CD14-positive monocyte (primary cell): ENCODE data around the gene CNP. TPM values are rescaled to one million over a fixed set of nuclear protein-coding genes. Genes with fewer than 3 reads are reported as not detected.

Experiments used
- DNase-seq, 3 donors: peaks; one replicate each; pipeline ENCODE4 v3.0.0-alpha.2; 2011 to 2022
- H2AFZ ChIP-seq: 2 replicates; pipeline ENCODE4 v1.6.0; 2012; ENCODE audit warnings: mild to moderate bottlenecking, low read depth, low read length, inconsistent platforms; ENCODE audit not compliant: insufficient read depth, poor library complexity, severe bottlenecking
- H3K27ac ChIP-seq, 2 donors: 1 replicate in 1 of 2; 2 replicates in 1 of 2; pipeline ENCODE4 v1.5.1; 2012 to 2013; ENCODE audit warnings: low read length in 2 of 2, control low read depth in 1 of 2, inconsistent platforms in 1 of 2, low read depth in 1 of 2, mild to moderate bottlenecking in 1 of 2
- H3K27me3 ChIP-seq, 2 donors: one replicate each; pipeline versions ENCODE4 v1.6.0 to v1.6.1; 2011 to 2013; ENCODE audit warnings: low read length in 2 of 2; ENCODE audit not compliant: control insufficient read depth in 2 of 2, insufficient read depth in 2 of 2
- H3K36me3 ChIP-seq, 2 donors: replicated peaks in 1 of 2; 1 replicate in 1 of 2; 2 replicates in 1 of 2; pipeline versions ENCODE4 v1.5.1 to v1.6.1; 2012 to 2013; ENCODE audit warnings: low read length in 2 of 2, control low read depth in 1 of 2, inconsistent platforms in 1 of 2, mild to moderate bottlenecking in 1 of 2; ENCODE audit not compliant: insufficient read depth in 2 of 2, control insufficient read depth in 1 of 2
- H3K4me1 ChIP-seq, 2 donors: 1 replicate in 1 of 2; 2 replicates in 1 of 2; pipeline versions ENCODE4 v1.5.1 to v1.6.1; 2012 to 2013; ENCODE audit warnings: low read length in 2 of 2, control low read depth in 1 of 2, inconsistent platforms in 1 of 2, mild to moderate bottlenecking in 1 of 2, moderate library complexity in 1 of 2; ENCODE audit not compliant: insufficient read depth in 2 of 2, control insufficient read depth in 1 of 2
- H3K4me2 ChIP-seq: replicated peaks from 2 replicates; pipeline ENCODE3; 2012; ENCODE audit warnings: low read length, moderate library complexity, mild to moderate bottlenecking; ENCODE audit not compliant: poor library complexity, severe bottlenecking; ENCODE audit errors: extremely low read depth
- H3K4me3 ChIP-seq, 3 experiments: fragments of 200-600 bp in 1 of 3; sonication (generic) in 1 of 3; replicated peaks in 1 of 3; 1 replicate in 2 of 3; 2 replicates in 1 of 3; pipeline ENCODE4 v1.5.1; 2011 to 2013; ENCODE audit warnings: low read length in 3 of 3, mild to moderate bottlenecking in 3 of 3, control low read depth in 2 of 3, low read depth in 2 of 3, inconsistent platforms in 1 of 3, moderate library complexity in 1 of 3
- H3K79me2 ChIP-seq: 2 replicates; pipeline ENCODE4 v1.6.0; 2012; ENCODE audit warnings: mild to moderate bottlenecking, control low read depth, inconsistent platforms, low read length, moderate library complexity; ENCODE audit not compliant: insufficient read depth
- H3K9ac ChIP-seq: 2 replicates; pipeline ENCODE4 v1.6.0; 2017; ENCODE audit warnings: low read length, mild to moderate bottlenecking; ENCODE audit not compliant: insufficient read depth, poor library complexity, severe bottlenecking
- H3K9me3 ChIP-seq, 2 donors: replicated peaks in 1 of 2; 1 replicate in 1 of 2; 2 replicates in 1 of 2; pipeline versions ENCODE4 v1.5.1 to v1.6.1; 2012 to 2013; ENCODE audit warnings: low read length in 2 of 2, control low read depth in 1 of 2; ENCODE audit not compliant: control insufficient read depth in 1 of 2, insufficient read depth in 1 of 2
- H4K20me1 ChIP-seq: 2 replicates; pipeline ENCODE4 v1.6.0; 2012; ENCODE audit warnings: mild to moderate bottlenecking, low read length, control low read depth, moderate library complexity; ENCODE audit not compliant: insufficient read depth
- H3K27ac Mint-ChIP-seq, 7 donors: one replicate each; pipeline ENCODE4 v1.8.0; 2020; ENCODE audit warnings: mild to moderate bottlenecking in 7 of 7, mixed read lengths in 7 of 7, moderate library complexity in 6 of 7, inconsistent platforms in 2 of 7
- H3K27me3 Mint-ChIP-seq, 3 donors: one replicate each; pipeline ENCODE4 v1.8.0; 2021 to 2022; ENCODE audit warnings: low read depth in 3 of 3, mild to moderate bottlenecking in 3 of 3, mixed read lengths in 3 of 3, moderate library complexity in 3 of 3, inconsistent platforms in 1 of 3
- H3K36me3 Mint-ChIP-seq, 2 donors: one replicate each; pipeline ENCODE4 v1.8.0; 2020; ENCODE audit warnings: mixed read lengths in 2 of 2, inconsistent platforms in 1 of 2, mild to moderate bottlenecking in 1 of 2
- H3K4me1 Mint-ChIP-seq: one replicate; pipeline ENCODE4 v1.8.0; 2020; ENCODE audit warnings: mild to moderate bottlenecking, mixed read lengths
- H3K4me3 Mint-ChIP-seq, 2 donors: one replicate each; pipeline ENCODE4 v1.8.0; 2020; ENCODE audit warnings: mild to moderate bottlenecking in 2 of 2, mixed read lengths in 2 of 2, moderate library complexity in 1 of 2
- H3K9me3 Mint-ChIP-seq, 7 donors: one replicate each; pipeline ENCODE4 v1.8.0; 2020 to 2022; ENCODE audit warnings: mixed read lengths in 7 of 7, mild to moderate bottlenecking in 6 of 7, moderate library complexity in 6 of 7, inconsistent platforms in 2 of 7
- WGBS: methylation state at CpG from one replicate; pipeline ENCODE4 v1.1.5; 2013; ENCODE audit warnings: missing lambda C conversion rate; ENCODE audit not compliant: insufficient coverage; 5-methylcytosine and 5-hydroxymethylcytosine counted together
- intact Hi-C, 2 donors: fragments of 100-400 bp; cut with micrococcal nuclease; formaldehyde crosslinking; loops; one replicate each; pipeline versions ENCODE4 v1.15.0 to v1.15.1; 2023
- polyA plus RNA-seq, 3 donors: library from polyadenylated mRNA; depleted of rRNA in 1 of 3; unstranded in 2 of 3; stranded (reverse) in 1 of 3; fragments of 300-500 nt in 2 of 3; fragments of >200 nt in 1 of 3; fragmentation: Illumina TruSeq in 2 of 3; gene quantifications; 1 replicate in 2 of 3; 2 replicates in 1 of 3; pipeline ENCODE4 v1.2.3, GENCODE V29; 2012 to 2021
- TF ChIP-seq, protein P1 (sequence below): fragments of 200-600 bp; IDR thresholded peaks from one replicate; pipeline ENCODE4 v1.8.0; 2022; ENCODE audit warnings: antibody characterized with exemption, mild to moderate bottlenecking

The CNP gene
- polyA plus RNA-seq, 3 donors = 19.0 to 50.2 (median 47.0) TPM

DNA sequence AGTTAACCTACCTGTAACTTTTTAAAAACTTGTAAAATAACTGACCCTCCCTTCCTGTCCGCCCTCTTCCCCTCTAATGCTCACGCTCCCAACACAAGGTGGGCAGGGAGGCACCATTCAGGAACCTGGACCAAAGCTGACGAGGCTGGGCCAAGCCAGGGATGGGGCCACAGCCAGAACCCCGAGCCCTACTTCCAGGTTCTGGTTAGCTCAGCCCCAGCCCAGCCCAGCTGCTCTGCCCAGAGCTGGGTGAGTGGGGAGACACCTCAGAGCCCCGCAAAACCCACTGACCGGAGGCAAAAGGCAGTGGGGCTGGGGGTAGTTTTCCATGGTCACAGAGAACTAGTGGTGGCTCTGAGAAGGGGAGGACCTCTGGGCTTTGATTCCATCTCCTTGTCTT, 7.4 kb downstream of the CNP start:
- Histone ChIP-seq H3K27ac (no peak overlapping the region), H3K4me1 (peaks cover 0 to 7% of the 10 kb centered on the region in 2 donors), H3K4me3 (no peak overlapping the region), H3K9me3 (no peaks in the 10 kb centered on the region), H3K9ac (no peak overlapping the region), H4K20me1 (peaks cover 94% of the 10 kb centered on the region), H3K36me3 (peaks cover 73 to 87% of the 10 kb centered on the region in 2 donors), H3K4me2 (no peak overlapping the region), H2AFZ (no peak overlapping the region), H3K79me2 (peaks cover 53% of the 10 kb centered on the region), H3K27me3 (no peaks in the 10 kb centered on the region)
- Mint-ChIP-seq H3K27me3 (peaks cover 0 to 1% (median 0%) of the 10 kb centered on the region in 3 donors), H3K36me3 (peaks cover 61 to 81% of the 10 kb centered on the region in 2 donors), H3K4me3 (no peak overlapping the region), H3K27ac (peak overlapping the region in 2 of 7 donors; percentile 26 to 82), H3K4me1 (peaks cover 14% of the 10 kb centered on the region), H3K9me3 (no peaks in the 10 kb centered on the region)
- TF ChIP-seq, protein P1, sequence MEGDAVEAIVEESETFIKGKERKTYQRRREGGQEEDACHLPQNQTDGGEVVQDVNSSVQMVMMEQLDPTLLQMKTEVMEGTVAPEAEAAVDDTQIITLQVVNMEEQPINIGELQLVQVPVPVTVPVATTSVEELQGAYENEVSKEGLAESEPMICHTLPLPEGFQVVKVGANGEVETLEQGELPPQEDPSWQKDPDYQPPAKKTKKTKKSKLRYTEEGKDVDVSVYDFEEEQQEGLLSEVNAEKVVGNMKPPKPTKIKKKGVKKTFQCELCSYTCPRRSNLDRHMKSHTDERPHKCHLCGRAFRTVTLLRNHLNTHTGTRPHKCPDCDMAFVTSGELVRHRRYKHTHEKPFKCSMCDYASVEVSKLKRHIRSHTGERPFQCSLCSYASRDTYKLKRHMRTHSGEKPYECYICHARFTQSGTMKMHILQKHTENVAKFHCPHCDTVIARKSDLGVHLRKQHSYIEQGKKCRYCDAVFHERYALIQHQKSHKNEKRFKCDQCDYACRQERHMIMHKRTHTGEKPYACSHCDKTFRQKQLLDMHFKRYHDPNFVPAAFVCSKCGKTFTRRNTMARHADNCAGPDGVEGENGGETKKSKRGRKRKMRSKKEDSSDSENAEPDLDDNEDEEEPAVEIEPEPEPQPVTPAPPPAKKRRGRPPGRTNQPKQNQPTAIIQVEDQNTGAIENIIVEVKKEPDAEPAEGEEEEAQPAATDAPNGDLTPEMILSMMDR = no peak
- WGBS = 84% methylated on average over 6 of the region's 6 CpGs
- DNase-seq = no peak
- intact Hi-C loops = loop anchor here in 1 of 2 donors (5.0 kb wide), 1 partner anchor 37 kb away; no protein-coding TSS in a partner anchor

DNA sequence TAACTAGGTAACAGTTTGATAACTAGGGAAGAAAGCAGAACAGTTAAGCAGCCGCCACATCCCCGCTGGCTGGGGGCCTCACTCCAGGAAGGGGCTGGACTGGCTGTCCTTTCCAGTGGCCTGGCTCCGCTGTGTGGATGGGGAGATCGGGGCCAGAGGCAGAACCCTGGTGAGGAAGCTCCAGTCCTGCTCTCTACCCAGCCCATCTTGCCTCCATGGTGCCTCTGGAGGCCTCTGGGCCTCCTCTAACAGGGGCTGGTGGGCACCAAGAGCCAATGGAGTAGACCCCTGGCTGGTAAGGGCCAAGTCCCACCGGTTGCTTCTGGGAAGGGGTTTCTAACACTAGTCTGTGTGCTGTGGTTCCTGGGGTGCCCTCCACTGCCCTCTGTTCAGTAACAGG, 8.1 kb downstream of the CNP start:
- Histone ChIP-seq H3K4me3 (no peak overlapping the region), H3K9ac (no peak overlapping the region), H3K9me3 (no peaks in the 10 kb centered on the region), H4K20me1 (peaks cover 87% of the 10 kb centered on the region), H3K4me2 (no peak overlapping the region), H3K79me2 (peaks cover 47% of the 10 kb centered on the region), H2AFZ (no peak overlapping the region), H3K27me3 (no peaks in the 10 kb centered on the region), H3K4me1 (peaks cover 0 to 7% of the 10 kb centered on the region in 2 donors), H3K36me3 (peaks cover 75 to 85% of the 10 kb centered on the region in 2 donors), H3K27ac (peak overlapping the region in 1 of 2 donors; percentile 31)
- intact Hi-C loops = loop anchor here in 1 of 2 donors (5.0 kb wide), 1 partner anchor 37 kb away; no protein-coding TSS in a partner anchor
- Mint-ChIP-seq H3K27me3 (peaks cover 0 to 1% (median 0%) of the 10 kb centered on the region in 3 donors), H3K4me1 (peaks cover 10% of the 10 kb centered on the region), H3K27ac (peak overlapping the region in 3 of 7 donors; percentile 15 to 50 (median 25)), H3K36me3 (peaks cover 62 to 86% of the 10 kb centered on the region in 2 donors), H3K4me3 (no peak overlapping the region), H3K9me3 (no peaks in the 10 kb centered on the region)
- WGBS = 89% methylated on average over 3 of the region's 5 CpGs
- no peak for DNase-seq
- TF ChIP-seq, protein P1 = no peak
